Smooth muscle cell (in vitro differentiated cells): Measurements from ENCODE around the gene SPRR5. TPM values are rescaled to one million over a fixed set of nuclear protein-coding genes. Genes with fewer than 3 reads are reported as not detected.

Experiments
- DNase-seq: peaks from one replicate; lab custom pipeline; 2025; ENCODE audit not compliant: unreplicated experiment; lab: John Stamatoyannopoulos, UW
- H2AFZ ChIP-seq: fragments of 200-600 bp; sonication (generic); 2 replicates; pipeline ENCODE4 v1.6.0; 2016; ENCODE audit warnings: antibody characterized with exemption, low read depth, mild to moderate bottlenecking
- H3F3A ChIP-seq: fragments of 200-600 bp; sonication (generic); 2 replicates; pipeline ENCODE4 v1.6.0; 2017; ENCODE audit warnings: antibody characterized with exemption, low read depth
- H3K27ac ChIP-seq: fragments of 200-600 bp; sonication (generic); 2 replicates; pipeline ENCODE4 v1.5.1; 2016; ENCODE audit warnings: low read depth, mild to moderate bottlenecking
- H3K27me3 ChIP-seq: fragments of 200-600 bp; sonication (generic); 2 replicates; pipeline ENCODE4 v1.6.1; 2016; ENCODE audit warnings: low read depth, mild to moderate bottlenecking
- H3K36me3 ChIP-seq: fragments of 200-600 bp; sonication (generic); 2 replicates; pipeline ENCODE4 v1.5.1; 2016; ENCODE audit warnings: low read depth
- H3K4me1 ChIP-seq: fragments of 200-600 bp; sonication (generic); 2 replicates; pipeline ENCODE4 v1.5.1; 2016; ENCODE audit warnings: low read depth
- H3K4me2 ChIP-seq: fragments of 200-600 bp; sonication (generic); 2 replicates; pipeline ENCODE4 v1.6.0; 2016; ENCODE audit warnings: mild to moderate bottlenecking
- H3K4me3 ChIP-seq: fragments of 200-600 bp; sonication (generic); 2 replicates; pipeline ENCODE4 v1.5.1; 2016; ENCODE audit warnings: mild to moderate bottlenecking
- H3K79me2 ChIP-seq: fragments of 200-600 bp; sonication (generic); 2 replicates; pipeline ENCODE4 v1.6.0; 2016; ENCODE audit warnings: low read depth, mild to moderate bottlenecking
- H3K9ac ChIP-seq: fragments of 200-600 bp; sonication (generic); 2 replicates; pipeline ENCODE4 v1.6.0; 2016; ENCODE audit warnings: low read depth
- H3K9me3 ChIP-seq: fragments of 200-600 bp; sonication (generic); replicated peaks from 2 replicates; pipeline ENCODE4 v1.5.1; 2016; ENCODE audit warnings: low read depth
- H4K20me1 ChIP-seq: fragments of 200-600 bp; sonication (generic); 2 replicates; pipeline ENCODE4 v1.6.0; 2016; ENCODE audit warnings: low read depth
- CTCF ChIP-seq: fragments of 200-600 bp; sonication (generic); IDR thresholded peaks from 2 replicates; pipeline ENCODE4 v1.5.1; 2017; ENCODE audit warnings: borderline replicate concordance, mild to moderate bottlenecking, antibody characterized with exemption; ENCODE audit not compliant: insufficient read depth, poor library complexity, severe bottlenecking
- WGBS: methylation state at CpG from one replicate; pipeline ENCODE4 v1.1.7; 2016; ENCODE audit warnings: low lambda C conversion rate; 5-methylcytosine and 5-hydroxymethylcytosine counted together
- polyA plus RNA-seq: library from polyadenylated mRNA; unstranded; fragments of >200 nt; fragmentation: Nextera tagmentation; extraction: Ambion mirVana; gene quantifications from 2 replicates; pipeline ENCODE4 v1.2.1, GENCODE V29; 2016
- total RNA-seq: library from RNA; depleted of rRNA; stranded (reverse); fragments of >200 nt; gene quantifications from 2 replicates; pipeline ENCODE4 v1.2.3, GENCODE V29; 2014

The SPRR5 gene
- total and polyA plus RNA-seq, 2 experiments from 2014 or later: 3.2 TPM; not detected in 1

GRCh38 chr1:152980676-152981075 is 33.7 kb downstream of the SPRR5 start:
- no peaks in the 10 kb centered on the region for H3K79me2 ChIP-seq
- no peaks in the 10 kb centered on the region for H3K9me3 ChIP-seq
- no peak overlapping the region for H3K9ac ChIP-seq
- no peaks in the 10 kb centered on the region for H3F3A ChIP-seq
- WGBS: 74% methylated on average over 1 of the region's 1 CpG
- H3K4me1 ChIP-seq: no peaks in the 10 kb centered on the region
- DNase-seq: no peak
- no peaks in the 10 kb centered on the region for H4K20me1 ChIP-seq
- no peak for TF ChIP-seq CTCF
- no peaks in the 10 kb centered on the region for H3K27me3 ChIP-seq
- no peaks in the 10 kb centered on the region for H3K36me3 ChIP-seq
- H3K4me2 ChIP-seq: no peak overlapping the region
- H3K4me3 ChIP-seq: no peak overlapping the region
- H3K27ac ChIP-seq: no peak overlapping the region
- no peak overlapping the region for H2AFZ ChIP-seq

DNA sequence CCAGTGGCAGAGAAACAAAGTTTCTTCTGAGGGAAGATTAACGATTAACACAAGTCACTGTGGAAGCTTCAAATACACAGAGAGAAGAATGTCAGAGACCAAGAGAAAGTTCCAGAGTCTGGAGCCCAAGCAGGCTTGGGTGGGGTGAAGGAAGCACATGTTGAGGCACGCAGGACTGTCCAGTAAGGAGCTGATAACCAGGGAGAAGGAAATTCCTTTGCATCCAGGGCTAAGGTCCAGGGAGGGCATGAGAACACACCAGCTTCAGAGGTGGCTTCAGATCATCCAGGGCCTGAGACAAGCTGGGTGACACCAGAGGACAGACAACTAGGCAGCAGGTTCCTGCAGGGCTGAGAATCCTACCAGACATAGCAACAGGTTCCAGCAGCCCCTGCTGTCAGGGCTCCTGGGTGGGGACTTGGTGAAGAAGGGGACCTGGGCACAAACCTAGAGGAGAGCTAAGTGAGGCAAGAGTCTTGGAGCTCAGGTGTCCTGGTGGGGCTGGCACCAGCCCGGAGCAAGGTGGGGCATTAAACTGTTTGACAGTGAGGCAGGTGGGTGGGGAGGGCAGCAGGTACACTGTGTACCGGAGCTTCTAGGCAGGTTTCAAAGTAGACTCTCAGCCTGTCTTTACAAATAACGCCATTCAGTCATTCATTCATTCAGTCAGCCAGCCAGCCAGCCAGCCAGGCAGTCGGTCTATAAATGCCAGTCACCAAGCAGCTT is 34.3 kb downstream of the SPRR5 start:
- no peaks in the 10 kb centered on the region for H3K4me1 ChIP-seq
- TF ChIP-seq CTCF: no peak
- no peaks in the 10 kb centered on the region for H3K36me3 ChIP-seq
- WGBS: 67% methylated on average over 6 of the region's 6 CpGs
- H3K9me3 ChIP-seq: no peaks in the 10 kb centered on the region
- DNase-seq: no peak
- no peak overlapping the region for H3K27ac ChIP-seq
- no peak overlapping the region for H3K4me3 ChIP-seq
- H2AFZ ChIP-seq: no peak overlapping the region
- H3F3A ChIP-seq: no peaks in the 10 kb centered on the region
- no peaks in the 10 kb centered on the region for H3K79me2 ChIP-seq
- H3K4me2 ChIP-seq: no peak overlapping the region
- H3K27me3 ChIP-seq: no peaks in the 10 kb centered on the region
- no peaks in the 10 kb centered on the region for H4K20me1 ChIP-seq
- H3K9ac ChIP-seq: no peak overlapping the region

DNA sequence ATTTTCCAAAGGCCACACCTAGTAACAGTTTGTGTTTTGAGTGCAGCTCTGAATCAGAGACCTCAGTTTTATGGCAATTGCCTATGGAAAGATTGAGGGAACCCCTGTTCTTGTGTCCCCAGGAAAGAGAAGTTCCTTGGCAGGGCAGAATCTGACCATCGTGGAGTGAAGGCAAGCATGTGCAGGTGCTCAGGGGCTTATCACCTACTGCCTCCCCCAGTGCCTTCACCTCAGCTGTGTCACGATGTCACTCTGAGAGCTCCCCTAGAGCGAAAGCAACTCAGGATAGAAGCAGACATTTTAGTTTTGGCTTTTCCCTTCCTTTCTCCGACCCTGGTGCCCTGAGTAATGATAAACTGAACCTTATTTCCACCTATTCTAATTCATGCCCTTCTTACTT is 35.1 kb downstream of the SPRR5 start:
- no peak overlapping the region for H2AFZ ChIP-seq
- no peak for DNase-seq
- no peaks in the 10 kb centered on the region for H4K20me1 ChIP-seq
- 67% methylated on average over 4 of the region's 4 CpGs for WGBS
- no peaks in the 10 kb centered on the region for H3K79me2 ChIP-seq
- H3K9me3 ChIP-seq: no peaks in the 10 kb centered on the region
- no peak overlapping the region for H3K4me2 ChIP-seq
- no peak overlapping the region for H3K27ac ChIP-seq
- H3K27me3 ChIP-seq: no peaks in the 10 kb centered on the region
- no peaks in the 10 kb centered on the region for H3K4me1 ChIP-seq
- H3F3A ChIP-seq: no peaks in the 10 kb centered on the region
- no peaks in the 10 kb centered on the region for H3K36me3 ChIP-seq
- no peak overlapping the region for H3K9ac ChIP-seq
- H3K4me3 ChIP-seq: no peak overlapping the region
- no peak for TF ChIP-seq CTCF

- Histone ChIP-seq H3K27ac (no peak overlapping the region), H2AFZ (no peak overlapping the region), H3K4me2 (no peak overlapping the region), H3K4me1 (no peaks in the 10 kb centered on the region), H3K9me3 (no peaks in the 10 kb centered on the region), H3F3A (no peaks in the 10 kb centered on the region), H3K27me3 (no peaks in the 10 kb centered on the region), H4K20me1 (no peaks in the 10 kb centered on the region), H3K9ac (no peak overlapping the region), H3K79me2 (no peaks in the 10 kb centered on the region), H3K36me3 (no peaks in the 10 kb centered on the region), H3K4me3 (no peak overlapping the region)
- TF ChIP-seq CTCF: no peak
- DNase-seq: no peak
Measured at GRCh38 chr1:152983234-152983633, 36.2 kb downstream of the SPRR5 start.
